Heart left ventricle (tissue), 13 donors: ENCODE data around the gene ABCB6.

ENCODE experiments used
- CTCF ChIP-seq, 12 donors: fragments of 200-600 bp; sonication (generic) in 4 of 12; IDR thresholded peaks; one replicate each; pipeline versions ENCODE4 v1.5.0 to v1.8.0; 2018 to 2022; ENCODE audit warnings: antibody characterized with exemption in 12 of 12, mild to moderate bottlenecking in 5 of 12
- POLR2A ChIP-seq, 2 donors: fragments of 450-650 bp; IDR thresholded peaks; one replicate each; pipeline ENCODE4 v1.6.1; 2017; ENCODE audit warnings: antibody characterized with exemption in 2 of 2, mild to moderate bottlenecking in 2 of 2, moderate library complexity in 2 of 2
- donor health status: ischemic (EF 13 %, LVEDD 7.1; RV severe dilation, severe dysfunction).
- donor health status: DM: no; HTN: yes; CAD: no.
- donor health status: DM: no; HTN: no; CAD: no.
- donor health status: ischemic (EF 25% LVEDD 6.9; RV normal size, moderate dysfunction).
- donor health status: ischemic (EF 25% LVEDD 5.7; RV mildly dilated, moderate dysfunction).
- donor health status: ischemic (EF 35%, LVEDD 5.7; RV mildly dilated, moderate dysfunction).
- donor health status: nonischemic (EF 11% LVEDD 7.7; RV severe dilation, severe dysfunction).
- donor health status: DM: yes; HTN: yes; CAD: no.
- donor health status: PGD.
- donor health status: ischemic (EF 29% LVEDD 5.4; RV normal size, mild dysfunction).
- donor health status: nonischemic (EF 23%, LVEDD 6.1; RV moderate dilation, normal function).

- no peak for TF ChIP-seq CTCF (IDR thresholded peaks at IDR 0.05)
- no peak for TF ChIP-seq POLR2A (IDR thresholded peaks at IDR 0.05)
Observed at GRCh38 chr2:219205165-219205538, 13.6 kb downstream of the ABCB6 start.
